Gastrocnemius medialis (tissue), 4 donors: ENCODE results near the gene LPAR2.

ENCODE experiments used
- CTCF ChIP-seq, 5 experiments: fragments of 450-650 bp in 3 of 5; fragments of 200-600 bp in 2 of 5; sonication (generic) in 2 of 5; IDR thresholded peaks in 4 of 5; conservative IDR thresholded peaks in 1 of 5; 1 replicate in 4 of 5; 2 replicates in 1 of 5; pipeline ENCODE4 v1.5.1; 2016 to 2019; ENCODE audit warnings: antibody characterized with exemption in 5 of 5, mild to moderate bottlenecking in 3 of 5, moderate library complexity in 3 of 5
- POLR2A ChIP-seq, 2 donors: fragments of 450-650 bp; IDR thresholded peaks; one replicate each; pipeline ENCODE4 v1.6.1; 2017; ENCODE audit warnings: antibody characterized with exemption in 2 of 2, mild to moderate bottlenecking in 2 of 2, moderate library complexity in 2 of 2

- TF ChIP-seq CTCF (IDR thresholded peaks at IDR 0.05 in 4 of 5, conservative IDR thresholded peaks at IDR 0.05 in 1 of 5) (no peak), POLR2A (IDR thresholded peaks at IDR 0.05) (no peak)
Measured at GRCh38 chr19:19634516-19635312, 6.7 kb upstream of the LPAR2 start.
